Putamen (tissue), 1 donor: Measurements from ENCODE around the gene PMCH.
"Not testable (repeated sequence)": the region's sequence is repeated elsewhere in the genome, so short reads cannot be mapped to it uniquely, and the experiment has no call there.

Source experiments
- DNase-seq: peaks from one replicate; pipeline ENCODE4 v3.0.0-alpha.2; 2016; ENCODE audit warnings: low spot score

PMCH gene, protein sequence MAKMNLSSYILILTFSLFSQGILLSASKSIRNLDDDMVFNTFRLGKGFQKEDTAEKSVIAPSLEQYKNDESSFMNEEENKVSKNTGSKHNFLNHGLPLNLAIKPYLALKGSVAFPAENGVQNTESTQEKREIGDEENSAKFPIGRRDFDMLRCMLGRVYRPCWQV

GRCh38 chr12:102197789-102198188 is at the start of gene PMCH:
Gene PMCH, minus strand, starts transcription at chr12:102197833. Its CDS starts 63 bp downstream, at chr12:102197770.
- DNase-seq = no peak

DNA sequence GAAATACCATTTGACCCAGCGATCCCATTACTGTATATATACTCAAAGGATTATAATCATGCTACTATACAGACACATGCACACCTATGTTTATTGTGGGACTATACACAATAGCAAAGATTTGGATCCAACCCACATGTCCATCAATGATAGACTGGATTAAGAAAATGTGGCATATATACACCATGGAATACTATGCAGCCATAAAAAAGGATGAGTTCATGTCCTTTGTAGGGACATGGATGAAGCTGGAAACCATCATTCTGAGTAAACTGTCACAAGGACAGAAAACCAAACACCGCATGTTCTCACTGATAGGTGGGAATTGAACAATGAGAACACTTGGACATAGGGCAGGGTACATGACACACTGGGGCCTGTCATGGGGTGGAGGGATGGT is 43.2 kb upstream of the PMCH start:
- not testable (repeated sequence) for DNase-seq

- DNase-seq = no peak
These were observed 37.0 kb upstream of the PMCH start for GRCh38 chr12:102234599-102234998.

DNA sequence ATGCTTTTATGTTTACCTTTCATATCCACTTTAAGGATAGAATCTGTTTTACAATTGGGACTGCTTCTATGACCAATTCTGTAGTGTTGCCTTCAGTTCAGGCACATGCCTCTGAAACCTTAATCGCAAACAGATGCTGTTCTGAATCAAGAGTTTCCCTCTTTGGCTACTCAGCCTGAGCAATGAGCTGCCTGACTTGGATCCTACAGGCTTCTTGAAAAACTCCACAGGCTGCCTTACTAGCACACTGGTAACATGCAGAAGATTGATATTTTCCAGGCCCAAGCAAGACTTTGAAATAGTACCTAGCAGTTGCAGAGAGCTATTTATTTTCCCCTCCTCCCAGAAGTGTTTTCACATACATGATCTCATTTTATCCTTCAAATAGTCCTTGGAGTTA is 34.8 kb upstream of the PMCH start:
- DNase-seq = no peak

DNA sequence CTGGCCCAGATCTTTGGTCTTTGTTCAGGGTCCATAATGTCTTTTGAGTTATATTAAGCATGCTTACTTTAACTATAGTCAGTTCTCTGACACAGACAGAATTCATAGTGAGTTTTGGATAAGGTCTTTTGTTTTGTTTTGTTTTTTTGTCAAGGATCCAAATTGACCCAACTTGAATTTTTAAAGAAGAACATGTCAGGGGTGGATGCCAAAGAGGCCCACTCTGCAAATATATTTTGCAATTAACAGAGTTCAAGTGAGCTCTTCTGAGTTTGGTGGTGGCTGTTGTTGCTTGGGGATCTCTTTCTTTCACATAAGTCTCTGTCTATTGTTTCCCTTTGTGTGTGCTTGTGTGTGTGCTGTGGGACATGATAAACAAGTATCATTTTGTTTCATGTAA is 34.4 kb upstream of the PMCH start:
- DNase-seq = no peak

- DNase-seq = no peak
These were observed 30.3 kb upstream of the PMCH start for GRCh38 chr12:102227954-102228353.

- DNase-seq = no peak
These were observed 23.1 kb upstream of the PMCH start for GRCh38 chr12:102220736-102221135.

DNA sequence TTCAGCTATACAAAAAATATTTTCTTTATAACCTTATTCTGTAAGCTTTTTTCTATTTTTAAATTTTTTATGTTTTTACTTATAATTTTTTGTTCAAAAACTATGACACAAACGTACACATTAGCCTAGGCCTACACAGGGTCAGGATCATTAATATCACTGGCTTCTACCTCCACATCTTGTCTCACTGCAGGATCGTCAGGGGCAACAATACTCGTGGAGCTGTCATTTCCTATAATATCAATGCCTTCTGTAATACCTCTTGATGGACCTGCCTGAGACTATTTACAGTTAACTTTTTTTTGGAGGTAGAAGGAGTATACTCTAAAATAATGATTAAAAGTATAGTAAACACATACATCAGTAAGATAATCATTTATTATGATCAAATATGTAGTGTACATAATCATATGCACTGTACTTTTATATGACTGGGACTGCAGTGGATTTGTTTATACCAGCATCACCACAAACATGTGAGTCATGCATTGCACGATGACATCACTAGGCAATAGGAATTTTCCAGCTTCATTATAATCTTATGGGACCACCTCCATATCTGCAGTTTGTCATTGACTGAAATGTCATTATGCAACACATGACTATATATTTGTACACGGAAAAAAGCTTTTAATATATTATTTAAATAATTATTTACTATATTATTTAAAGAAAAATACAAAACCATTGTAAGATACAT is 18.5 kb upstream of the PMCH start:
- no peak for DNase-seq

- DNase-seq = no peak
These were observed 6.4 kb upstream of the PMCH start for GRCh38 chr12:102204025-102204424.

DNA sequence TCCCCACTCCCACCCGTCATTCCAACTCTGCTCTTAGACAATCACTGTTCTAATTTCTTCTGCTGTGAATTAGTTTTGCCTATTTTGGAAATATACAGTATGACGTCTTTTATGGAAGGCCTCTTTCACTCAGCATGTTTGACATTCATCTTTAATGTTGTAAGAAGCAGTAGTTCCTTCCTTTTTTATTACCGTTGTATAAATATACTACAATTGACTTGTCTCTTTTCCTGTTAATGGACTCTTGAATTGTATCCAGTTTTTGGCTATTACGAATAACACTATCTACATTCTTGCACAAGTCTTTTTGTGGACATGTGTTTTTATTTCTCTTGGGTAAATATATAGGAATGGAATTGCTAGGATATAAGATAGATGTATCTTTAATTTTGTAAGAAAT is 4.9 kb upstream of the PMCH start:
- no peak for DNase-seq

DNA sequence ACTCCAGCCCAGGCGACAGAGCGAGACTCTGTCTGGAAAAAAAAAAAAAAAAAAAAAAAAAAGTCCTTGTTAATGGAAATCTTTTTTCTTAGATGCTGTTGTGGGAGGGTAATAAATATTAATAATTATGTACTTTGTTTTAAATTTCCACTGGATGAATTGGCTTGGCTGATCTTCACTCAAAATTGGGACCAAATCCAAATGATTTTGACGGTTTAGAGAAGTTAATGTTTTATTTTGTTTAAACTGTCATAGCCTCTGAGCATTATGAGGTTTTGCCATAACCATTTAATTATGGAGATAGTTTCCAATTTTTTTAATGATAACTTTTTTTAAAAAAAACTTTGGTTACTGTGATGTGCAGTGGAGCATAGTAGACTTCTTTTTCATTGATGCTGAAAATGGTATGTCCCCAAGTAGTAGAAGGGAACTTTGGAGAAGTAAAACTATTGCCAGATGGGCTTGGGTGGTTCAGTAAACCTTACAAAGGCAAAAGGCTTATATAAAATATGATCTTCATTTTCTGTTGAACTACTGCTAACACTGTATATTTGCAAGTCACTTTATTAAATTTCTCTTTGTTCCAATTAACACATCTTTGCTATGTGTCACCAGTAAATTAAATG is 3.9 kb upstream of the PMCH start:
- DNase-seq = no peak

GRCh38 chr12:102195826-102196225 is 1.8 kb downstream of the PMCH start:
- no peak for DNase-seq

GRCh38 chr12:102182635-102183034 is 15.0 kb downstream of the PMCH start:
- no peak for DNase-seq

DNA sequence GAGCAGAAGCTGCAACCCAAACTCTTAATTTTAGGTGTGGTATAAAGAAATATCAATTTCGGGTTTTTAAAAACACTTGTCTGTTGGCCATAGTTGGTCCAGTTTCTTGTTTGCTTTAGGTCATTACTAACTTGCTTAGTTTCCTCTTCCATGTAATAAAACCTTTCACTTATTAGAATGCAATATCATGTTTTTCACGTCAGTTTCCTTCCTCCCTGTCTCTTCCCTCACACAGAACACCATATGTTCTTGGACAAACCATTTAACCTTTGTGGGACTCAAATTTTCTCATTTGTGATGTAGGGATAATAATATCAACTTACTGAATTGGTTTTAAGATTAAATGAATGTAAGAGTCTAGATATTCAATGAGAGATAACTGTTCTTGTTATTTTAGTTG is 22.9 kb downstream of the PMCH start:
- DNase-seq = no peak

- no peak for DNase-seq
These were observed 23.5 kb downstream of the PMCH start for GRCh38 chr12:102174117-102174516.

- no peak for DNase-seq
These were observed 25.2 kb downstream of the PMCH start for GRCh38 chr12:102172436-102172835.

DNA sequence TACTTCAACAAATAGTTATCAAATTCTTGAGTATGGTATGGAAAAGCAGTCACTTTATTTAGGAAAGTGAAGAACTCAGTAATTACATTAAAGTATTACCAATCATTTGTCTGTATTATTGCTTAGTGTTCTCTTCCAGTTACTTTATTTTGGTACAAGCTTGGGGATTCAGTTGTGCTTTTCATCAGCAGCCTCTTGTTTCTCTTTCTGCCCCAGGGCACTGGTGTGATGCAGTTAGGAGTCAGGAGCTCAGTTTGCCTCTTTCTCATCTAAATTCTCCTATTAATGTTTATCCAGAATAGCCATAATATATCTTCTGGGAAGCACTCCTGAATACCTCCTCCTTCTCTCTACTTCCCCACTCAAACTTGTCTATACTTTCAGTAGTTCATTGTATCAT is 25.7 kb downstream of the PMCH start:
- no peak for DNase-seq

GRCh38 chr12:102169922-102170621 is 27.6 kb downstream of the PMCH start:
- no peak for DNase-seq

DNA sequence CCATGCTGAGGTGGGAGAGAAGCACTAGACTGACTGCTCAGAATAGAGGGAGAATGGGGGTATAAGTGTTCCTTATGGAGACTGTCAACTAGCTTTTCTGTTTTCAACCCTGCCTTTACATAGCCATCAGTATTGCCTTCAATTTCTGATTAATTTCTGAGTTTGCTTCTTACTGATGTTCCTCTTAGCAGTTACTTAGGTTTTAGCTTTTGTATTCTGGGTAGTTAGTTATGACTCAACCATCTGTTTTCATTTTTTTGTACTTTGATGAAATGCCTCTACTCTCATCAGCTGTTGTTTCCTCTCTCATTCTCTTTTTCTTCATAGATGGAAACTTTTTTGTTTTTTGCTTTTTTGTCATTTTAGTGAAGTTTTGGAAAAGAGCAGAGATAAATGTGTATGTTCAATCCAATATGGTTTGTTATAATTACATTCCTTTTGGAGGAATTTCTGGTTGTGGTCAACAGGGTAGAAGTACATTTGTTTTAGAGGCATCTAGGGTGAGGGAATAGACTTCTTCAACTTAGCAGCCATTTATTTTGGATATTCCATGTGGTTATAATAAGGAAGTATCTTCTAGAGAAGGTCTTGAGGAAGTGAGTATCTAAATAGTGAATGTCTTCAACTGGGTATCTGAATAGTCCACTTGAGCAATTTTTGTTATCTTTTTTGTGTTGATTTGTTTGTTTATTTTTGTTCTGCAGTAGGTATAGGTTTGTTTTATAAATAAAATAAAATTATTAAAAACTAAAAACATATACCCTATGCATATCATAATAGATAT is 29.6 kb downstream of the PMCH start:
- DNase-seq = no peak

DNA sequence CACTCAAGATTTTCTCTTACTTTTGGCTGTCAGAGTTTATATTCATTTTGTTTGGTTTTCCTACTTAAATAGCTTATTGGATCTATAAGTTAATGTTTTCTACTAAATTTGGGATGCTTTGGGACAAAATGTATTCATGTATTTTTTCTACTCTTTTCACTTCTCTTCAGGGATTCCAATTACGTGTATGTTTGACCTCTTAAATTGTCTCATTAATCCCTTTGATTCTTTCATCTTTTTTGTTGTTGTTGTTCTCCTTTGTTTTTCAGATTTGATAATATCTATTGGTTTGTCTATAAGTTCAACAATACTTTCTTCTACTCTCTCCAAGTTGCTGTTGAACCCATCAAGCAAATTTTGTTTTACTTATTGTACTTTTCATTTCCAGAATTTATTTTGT is 34.2 kb downstream of the PMCH start:
- DNase-seq = no peak

DNA sequence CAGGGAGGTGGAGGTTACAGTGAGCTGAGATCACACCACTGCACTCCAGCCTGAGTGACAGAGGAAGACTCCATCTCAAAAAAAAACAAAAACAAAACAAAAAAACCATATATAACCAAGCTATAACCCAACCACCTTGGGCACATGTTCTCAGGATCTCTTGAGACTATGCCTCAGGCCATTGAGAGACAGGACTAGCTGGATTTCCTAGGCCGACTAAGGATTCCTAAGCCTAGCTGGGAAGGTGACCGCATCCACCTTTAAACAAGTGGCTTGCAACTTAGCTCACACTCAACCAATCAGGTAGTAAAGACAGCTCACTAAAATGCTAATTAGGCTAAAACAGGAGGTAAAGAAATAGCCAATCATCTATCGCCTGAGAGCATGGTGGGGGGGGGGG is 42.4 kb downstream of the PMCH start:
- DNase-seq = not testable (repeated sequence)

DNA sequence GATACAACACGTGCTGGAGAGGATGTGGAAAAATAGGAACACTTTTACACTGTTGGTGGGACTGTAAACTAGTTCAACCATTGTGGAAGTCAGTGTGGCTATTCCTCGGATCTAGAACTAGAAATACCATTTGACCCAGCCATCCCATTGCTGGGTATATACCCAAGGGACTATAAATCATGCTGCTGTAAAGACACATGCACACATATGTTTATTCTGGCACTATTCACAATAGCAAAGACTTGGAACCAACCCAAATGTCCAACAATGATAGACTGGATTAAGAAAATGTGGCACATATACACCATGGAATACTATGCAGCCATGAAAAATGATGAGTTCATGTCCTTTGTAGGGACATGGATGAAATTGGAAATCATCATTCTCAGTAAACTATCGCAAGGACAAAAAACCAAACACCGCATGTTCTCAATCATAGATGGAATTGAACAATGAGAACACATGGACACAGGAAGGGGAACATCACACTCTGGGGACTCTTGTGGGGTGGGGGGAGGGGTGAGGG is 50.5 kb downstream of the PMCH start:
- DNase-seq = not testable (repeated sequence)
